D341Med (cell line): ENCODE measurements around the gene RCSD1.

ENCODE experiments used
- DNase-seq: peaks from one replicate; pipeline ENCODE4 v3.0.0; 2012; ENCODE audit warnings: low spot score

The RCSD1 gene

DNA sequence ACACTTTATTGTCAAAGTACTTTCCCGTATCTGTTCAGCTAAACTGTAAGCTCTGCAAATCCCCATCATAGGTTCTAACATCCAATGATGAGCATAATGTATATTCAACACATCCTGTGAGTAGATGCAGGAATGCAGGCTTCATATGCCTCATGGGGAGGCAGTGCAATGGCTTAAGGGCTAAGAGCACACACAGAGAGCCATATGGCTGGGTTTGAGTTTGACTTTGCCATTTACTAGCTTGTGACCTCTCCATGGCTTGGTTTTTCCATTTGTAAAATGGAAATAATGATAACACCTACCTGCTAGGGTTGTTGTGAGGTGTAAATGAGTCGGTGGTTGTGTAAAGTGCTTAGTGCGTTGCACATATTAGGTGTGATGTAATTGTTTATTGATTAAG lies 13.4 kb downstream of the RCSD1 start:
- no peak for DNase-seq

DNA sequence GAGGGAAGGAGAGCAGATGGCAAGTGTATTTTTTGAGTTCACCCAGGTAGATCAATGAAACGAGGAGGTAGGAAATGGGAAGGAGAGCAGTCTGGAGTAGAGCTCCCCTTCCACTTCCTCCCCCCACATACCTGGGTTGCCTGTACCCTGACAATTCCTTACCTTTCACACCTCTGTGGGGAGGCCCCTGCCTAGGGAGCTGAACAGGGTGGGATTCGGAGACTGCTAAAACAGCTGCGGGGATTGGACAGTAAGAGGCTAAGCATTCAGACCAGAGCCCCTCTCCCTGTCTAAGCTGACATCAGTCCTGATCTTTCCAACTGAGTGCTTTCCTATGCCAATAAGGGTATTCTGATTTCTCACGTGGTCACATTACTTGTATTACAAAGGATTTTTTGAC lies 14.5 kb downstream of the RCSD1 start:
- DNase-seq, result no peak

DNA sequence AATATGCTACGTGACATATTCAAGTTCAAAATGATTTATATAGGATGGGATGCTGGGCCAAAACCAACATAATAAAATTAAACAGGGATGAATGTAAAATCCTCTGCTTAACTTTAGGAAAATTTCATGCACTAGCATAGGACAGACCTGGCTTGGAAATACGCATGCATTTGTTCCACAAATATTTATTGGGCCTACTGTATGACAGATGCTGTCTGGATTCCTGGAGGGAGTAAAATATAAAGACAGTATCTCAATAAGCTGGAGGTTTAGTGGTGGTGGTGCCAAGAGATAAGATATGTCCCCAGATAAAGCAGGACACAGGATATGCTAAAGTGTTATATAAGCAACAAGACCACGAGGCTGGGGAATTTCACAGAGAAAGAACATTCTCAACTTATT lies 15.1 kb downstream of the RCSD1 start:
- no peak for DNase-seq

DNA sequence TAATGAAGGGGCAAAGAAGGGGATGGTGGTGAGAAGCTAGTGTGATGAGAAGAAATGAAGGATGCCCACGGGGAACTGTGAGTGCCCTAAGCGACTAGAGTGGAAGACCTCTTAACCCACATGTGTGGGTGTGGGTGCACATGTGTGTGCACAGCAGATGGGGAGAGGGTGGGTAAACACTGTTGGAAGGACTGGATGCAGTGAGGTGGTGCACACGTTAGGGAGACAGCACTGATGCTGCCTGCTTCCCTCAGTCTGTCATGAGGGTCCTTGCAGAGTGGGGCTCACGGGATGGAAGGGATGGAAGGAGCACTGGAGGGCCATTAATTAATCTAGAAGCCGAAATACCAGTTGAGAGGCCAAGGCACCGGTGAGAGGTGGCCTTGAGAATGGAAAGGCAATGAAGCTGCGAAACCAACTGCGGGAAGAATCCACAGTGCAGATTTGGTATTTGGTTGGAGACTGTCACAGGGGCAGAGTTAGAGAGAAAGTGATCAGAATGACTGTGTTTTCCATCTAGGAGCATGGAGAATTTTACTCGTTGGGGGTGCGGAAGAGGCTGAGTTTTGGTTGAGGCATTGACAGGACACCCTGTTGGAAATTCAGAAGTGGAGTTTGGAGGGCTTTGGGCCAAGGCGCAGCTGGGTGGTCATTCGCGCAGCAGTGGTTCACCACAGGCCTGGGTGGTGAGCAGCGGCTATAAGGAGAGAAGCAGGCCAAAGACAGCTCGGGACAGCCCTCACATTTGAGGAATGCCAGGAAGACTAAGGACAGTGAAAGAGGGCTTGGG lies 15.8 kb downstream of the RCSD1 start:
- DNase-seq, result no peak

DNA sequence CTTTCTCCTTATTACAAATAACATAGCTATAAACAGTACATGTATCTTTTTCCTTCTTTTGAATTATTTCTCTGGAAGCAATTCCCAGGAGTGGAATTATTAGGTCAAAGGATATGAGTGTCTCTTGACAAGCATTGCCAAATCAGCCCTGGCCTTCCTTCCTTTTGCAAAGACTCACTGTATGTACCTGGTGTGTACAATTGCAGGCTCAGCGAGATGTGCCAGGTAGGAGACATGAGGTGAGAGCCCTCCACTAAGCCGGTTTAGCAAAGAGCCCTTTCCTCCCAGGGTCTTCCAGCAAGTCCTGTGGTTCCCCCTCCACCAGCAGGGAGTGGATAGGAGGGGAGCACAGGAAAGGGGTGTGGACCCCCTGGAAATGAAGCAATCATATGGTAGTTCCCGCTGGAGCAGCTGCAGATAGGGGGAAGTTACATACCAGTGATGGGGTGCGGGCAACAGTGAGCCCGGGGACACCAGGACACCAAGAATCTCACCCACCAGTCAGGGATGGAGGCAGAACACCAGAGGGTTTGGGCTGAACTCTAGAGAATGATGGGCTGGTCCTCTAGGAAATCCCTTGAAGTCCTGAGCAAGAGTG lies 18.3 kb downstream of the RCSD1 start:
- DNase-seq, result no peak

DNA sequence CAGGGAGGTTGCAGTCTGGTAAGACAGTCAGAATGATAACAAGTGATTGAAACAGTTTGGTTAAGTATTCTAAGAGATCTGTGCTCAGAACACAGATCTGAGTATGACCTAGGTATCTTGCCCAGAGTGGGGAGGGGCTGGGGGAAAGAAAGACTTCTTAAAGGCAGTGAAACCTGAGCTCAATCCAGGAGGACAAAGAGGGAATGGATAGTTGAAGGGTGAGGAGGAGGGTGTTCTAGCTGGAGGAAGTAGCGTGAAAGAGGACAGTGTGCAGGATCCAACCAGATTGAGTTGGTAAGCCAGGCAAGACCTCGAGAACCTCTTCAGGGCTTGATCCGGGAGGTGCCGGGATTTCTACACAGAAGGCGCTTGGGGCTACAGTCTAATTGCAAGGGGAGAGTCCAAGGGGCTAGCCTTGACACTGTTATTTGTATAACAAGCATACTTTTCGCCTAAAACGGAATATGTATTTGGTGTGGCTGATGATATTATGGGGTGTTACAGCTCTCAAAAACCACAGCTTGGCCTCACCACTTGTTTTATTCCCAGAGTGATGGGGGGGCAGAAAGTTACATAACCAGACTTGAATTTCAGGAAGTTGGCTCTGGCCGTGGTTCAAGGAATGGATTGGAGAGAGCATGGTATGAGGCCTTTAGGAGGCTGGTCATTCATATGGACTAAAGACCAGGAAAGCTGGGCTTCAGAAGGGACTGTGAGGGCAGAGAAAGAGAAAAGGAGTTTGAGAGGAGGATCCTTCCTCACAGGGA lies 19.1 kb downstream of the RCSD1 start:
- DNase-seq, result no peak

DNA sequence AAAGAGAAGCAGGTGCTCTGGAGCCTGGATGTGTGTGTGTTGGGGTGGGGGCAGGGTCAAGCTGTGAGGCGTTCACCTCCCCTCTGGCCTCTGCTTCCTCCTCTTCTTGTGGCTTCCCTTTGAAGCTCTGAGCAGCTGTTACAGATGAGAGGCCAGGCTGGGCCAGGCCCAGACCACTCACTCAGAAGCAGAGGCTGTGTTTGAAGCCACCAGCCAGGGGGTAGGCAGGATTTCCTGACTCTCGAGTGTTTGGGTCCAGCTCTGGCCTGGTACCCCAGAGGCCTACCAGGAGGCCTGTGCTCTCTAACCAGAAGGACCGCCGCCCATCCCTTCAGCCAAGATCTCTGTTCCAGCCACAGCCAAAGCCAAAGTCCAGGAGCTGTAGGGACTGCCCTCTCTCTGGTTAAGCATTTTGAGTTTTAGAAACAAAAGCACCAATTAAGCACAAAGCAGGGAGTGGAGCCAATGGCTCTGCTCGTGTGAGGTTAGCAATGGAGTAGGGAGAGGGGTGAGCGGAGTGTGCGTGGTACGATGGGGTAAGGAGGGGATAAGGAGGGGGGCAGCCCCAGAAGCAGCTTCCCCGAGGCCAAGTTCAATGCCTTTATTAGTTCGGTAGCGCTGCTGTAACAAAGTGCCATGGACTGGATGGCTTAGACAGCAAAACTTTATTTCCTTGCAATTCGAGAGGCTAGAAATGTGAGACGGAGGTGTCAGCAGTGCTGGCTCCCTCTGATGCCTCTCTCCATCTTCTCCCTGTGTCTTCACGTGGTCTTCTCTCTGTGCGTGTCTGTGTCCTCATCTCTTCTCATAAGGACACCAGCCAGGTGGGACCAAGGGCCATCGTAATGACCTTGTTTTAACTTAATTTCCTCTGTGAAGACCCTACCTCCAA lies 20.5 kb downstream of the RCSD1 start:
- no peak for DNase-seq

DNA sequence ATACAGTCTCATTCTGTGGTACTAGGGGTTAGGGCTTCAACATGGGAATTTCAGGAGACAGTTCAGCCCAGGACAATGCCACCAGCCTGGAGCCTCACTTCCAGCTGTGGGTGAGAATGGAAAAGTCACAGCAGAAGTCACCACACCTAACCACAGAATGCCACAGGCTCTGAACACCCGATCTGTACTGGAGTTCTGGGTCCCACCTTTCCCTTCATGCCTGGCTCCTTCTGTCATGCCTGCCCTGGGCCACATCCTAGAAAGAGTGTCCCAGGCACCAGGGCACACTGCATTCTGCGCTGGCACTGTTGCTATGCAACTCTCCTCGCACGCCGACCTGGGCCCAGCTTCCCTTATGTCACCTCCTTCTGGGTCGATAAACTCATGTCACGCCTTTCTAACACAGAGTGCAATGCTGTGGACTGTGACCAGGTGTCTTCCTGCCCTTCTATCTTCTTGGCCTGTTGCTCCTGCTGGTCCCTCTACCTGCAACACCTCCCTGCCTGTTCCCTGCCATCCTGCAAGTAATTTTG lies 21.2 kb downstream of the RCSD1 start:
- DNase-seq, result no peak

DNA sequence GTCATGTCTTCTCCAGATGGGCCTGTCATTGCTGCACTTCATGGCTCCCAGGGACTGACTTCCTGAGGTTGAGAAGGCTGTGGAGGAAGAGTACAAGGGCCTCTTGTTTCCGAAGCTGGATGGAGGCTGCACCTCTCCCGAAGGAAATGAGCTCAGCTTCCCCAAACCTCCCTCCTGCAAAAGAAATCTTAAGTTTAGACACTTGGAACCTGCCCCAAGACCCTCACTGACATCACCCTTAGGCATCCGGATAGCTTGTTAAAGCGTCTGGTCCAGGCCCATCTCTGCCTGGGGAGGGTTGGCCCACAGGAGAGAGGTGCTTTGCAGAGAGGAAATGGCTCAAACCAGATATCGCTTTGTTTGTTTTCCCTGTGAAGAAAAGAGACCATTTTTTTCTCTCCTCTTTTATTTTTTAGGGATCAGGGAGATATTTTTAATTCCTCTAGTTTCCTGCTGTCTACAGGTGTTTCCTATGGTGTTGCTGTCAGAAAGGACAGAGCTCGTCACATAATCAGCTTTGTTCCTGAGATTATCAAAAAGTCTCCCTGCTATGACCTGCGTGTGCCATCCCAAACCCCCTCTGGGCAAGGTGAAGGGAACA lies 25.0 kb downstream of the RCSD1 start:
- DNase-seq, result no peak

DNA sequence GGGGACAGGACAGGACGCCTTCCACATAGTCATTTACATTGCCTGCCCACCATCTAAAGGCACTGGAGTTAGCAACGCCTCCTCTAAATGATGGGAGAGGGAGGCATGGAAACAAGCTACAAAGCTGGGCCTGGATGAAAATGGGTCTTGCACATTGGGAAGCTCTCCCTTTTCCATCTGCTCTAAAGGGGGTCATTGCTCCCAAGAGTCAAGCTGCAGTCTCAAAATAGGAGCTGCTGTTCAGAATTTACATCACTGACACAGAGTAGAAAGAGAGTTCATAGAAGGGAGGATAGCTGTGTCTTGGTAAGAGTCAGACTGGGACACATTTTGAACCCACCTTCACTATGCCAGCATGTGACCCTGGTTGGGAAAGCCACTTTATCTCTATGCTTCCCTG lies 26.6 kb downstream of the RCSD1 start:
- no peak for DNase-seq

DNA sequence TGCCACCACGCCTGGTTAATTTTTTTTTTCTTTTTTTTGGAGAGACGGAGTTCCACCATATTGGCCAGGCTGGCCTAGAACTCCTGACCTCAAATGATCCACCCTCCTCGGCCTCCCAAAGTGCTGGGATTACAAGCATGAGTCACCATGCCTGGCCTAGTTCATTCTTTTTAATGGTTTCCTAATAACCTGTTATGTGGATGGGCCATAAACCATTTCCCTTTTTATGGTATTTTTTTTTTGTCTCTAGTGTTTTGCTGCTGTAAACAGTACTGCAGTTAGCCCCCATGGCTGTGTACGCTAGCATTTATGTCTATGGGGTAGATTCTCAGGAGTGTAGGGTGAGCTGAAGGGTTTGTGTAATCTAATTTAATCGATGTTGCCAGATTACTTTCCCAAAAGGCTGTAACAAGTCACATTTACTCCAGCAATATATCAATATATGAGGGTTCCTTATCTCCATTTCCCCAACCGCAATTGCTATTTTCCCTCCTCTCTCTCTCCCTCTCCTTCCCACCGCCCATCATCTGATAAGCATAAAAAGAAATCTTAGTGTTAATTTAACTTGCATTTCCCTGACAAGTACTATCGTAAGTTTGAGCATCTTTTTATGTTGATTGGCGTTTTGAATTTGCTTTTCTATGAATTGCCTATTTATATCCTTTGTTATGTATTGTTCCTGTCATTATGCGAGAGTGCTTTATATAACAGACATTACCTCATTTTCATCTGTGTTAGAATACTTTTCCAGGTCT lies 28.7 kb downstream of the RCSD1 start:
- DNase-seq, result no peak

DNA sequence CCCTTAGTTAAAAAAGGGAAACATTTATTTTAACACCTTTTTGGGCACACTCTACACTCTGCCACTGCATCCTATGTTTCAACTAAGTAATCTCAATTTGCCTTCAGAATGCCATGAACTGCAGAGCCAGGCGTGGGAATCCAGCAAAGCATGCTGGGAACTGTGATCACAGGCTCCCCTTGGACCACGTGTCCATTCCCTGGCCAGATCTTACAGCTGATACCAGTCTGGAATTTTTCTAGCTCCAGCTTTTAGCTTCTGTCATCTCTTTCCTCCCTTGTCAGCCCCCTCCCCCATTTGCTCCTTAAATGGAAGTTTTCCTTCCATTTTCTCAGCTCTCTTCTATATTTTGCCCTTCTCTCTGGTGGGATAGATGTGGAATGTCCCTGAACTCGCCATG lies 29.4 kb downstream of the RCSD1 start:
- no peak for DNase-seq

DNA sequence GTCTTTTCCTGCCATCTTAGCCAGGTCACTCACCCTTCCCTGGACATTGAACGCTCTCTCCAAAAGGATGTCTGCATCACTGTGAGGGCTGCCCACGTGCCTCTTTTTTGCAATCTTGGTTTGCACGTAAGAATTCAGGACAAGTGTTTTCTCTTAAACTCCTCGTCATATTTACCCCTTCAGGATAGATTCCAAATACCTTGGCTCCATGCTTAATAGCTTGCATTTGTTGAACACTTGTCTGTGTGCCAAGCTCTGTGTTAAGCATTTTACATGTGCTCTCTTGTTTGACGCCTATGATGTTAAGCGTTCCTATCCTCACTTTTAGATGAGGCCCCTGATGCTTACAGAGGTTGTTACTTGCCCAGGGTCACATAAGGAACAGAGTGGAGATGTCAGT lies 29.8 kb downstream of the RCSD1 start:
- DNase-seq, result no peak

DNA sequence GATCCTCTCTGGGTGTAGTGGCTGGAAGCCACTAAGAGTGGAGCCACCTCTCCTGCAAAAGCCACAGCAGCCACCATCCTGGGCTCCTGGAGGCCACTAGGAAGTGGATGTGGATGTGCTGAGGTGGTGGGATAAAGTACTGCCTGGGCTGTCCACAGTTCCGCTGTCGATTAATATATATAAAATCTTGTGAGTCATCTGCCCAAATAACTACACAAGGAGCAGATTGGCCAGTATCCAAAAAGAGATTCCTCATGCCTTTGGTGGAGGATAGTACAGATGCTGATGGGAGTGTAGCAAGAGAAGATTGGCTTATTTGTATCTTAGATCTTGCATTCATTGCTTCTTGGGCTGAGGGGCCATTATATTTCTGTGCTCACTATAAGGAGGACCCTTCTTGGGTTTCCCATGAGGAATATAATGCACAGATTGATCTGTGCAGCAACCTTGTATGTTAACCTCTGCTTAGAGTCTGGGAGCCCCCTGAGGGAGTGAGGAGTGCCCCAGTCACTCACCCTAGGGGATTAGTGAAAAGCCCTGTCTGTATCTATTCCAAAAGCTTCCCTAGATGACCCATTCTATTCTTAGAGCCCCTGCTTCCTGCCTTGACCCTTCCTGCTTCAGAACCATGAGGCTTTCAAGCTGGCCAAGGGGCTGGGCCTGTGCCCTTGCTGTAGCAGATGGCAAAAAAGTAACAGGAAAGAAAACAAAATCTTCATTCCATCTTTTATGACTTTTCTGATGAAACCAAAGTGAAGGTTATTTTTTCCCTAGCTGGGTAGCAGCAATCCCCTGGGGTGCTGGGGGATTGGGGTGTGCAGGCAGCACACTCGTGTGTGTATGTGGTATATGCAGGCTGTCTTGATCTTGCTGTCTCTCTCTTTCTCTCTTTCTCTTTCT lies 31.7 kb downstream of the RCSD1 start:
- no peak for DNase-seq

DNA sequence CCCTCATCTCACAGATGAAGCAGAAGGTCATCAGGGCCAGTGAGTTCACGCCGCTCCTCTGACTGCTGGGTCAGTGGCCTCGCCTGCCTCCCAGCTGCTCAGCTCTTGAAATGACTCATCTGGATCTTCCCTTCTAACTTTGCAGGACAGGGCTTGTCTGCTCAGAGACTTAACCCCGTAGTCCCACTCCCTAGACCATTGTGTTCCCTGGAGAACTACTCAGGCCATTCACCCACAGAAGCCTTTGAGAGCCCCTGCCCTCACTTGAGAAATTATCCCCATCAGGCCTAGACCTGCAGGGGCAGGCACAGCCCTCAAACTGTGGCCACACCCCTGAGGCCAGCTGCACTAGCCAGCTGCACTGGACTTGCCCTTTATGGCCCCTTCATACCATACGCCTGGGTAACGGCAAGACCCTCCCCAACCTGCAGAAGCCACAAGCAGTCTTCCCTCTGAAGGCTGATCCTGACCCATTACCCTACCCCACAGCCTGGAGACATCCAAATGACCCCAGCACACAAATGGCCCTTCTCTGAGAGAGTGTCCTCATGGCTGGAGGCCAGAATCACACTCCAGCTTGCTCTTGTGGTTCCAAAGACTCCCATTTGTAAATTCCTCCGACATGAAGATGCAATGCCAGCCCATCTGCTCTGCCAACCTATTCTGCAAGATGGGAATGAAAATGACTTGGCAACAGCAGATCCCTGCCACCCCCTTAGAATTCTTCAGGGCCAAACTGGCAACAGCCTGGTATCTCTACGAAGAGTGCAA lies 33.2 kb downstream of the RCSD1 start:
- no peak for DNase-seq

DNA sequence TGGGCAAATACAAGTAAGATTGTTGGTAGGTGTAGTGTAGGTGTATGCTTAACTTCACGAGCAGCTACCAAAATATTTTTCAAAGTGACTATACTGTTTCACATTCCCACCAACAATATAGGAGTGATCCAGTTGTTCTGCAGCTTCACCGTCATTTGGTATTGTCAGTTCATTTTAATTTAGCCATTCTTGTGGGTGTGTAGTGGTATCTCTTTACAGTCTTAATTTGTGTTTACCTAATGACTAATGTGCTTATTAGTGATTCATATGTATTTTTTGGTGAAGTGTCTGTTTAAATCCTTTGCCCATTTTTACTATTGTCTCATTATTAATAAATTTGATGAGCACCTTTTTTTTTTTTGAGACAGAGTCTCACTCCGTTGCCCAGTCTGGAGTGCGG lies 35.4 kb downstream of the RCSD1 start:
- DNase-seq, result no peak

DNA sequence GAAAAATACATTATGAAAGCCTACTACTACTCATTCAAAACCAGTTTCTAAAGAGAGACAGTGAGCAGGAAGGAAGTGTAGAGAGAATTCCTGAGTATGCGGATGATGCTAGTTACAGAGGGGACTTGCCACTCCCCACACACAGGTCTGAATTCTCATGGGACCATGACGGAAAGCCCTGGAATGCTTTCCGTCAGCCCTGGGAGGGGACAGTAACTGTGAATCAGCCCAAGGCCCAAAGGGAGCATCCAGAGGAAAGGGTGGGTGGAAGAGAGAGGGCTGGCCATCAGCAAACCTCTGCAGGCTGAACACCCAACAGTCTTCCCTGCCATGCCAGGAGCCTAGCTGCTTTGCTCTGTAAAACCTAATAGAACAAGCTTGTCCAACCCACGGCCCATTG lies 36.4 kb downstream of the RCSD1 start:
- DNase-seq, result no peak

DNA sequence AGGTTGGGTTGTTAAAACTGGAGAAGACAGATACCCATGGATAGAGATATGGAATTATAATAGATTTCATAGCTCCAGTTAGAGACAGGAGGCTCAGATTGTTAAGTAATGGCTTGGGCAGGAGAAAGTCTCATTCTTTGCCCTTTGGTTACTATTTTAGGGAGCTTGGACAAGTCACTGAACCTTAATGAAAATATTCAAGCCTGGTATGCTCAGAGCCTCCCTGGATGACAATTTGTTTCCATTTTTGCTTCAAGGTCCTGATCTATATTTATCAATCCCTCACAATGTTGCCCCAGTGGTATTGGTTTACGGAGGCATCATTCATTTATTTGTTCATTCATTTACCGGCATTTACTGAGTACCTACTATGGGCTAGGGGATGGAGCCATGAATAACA lies 37.5 kb downstream of the RCSD1 start:
- DNase-seq, result no peak

DNA sequence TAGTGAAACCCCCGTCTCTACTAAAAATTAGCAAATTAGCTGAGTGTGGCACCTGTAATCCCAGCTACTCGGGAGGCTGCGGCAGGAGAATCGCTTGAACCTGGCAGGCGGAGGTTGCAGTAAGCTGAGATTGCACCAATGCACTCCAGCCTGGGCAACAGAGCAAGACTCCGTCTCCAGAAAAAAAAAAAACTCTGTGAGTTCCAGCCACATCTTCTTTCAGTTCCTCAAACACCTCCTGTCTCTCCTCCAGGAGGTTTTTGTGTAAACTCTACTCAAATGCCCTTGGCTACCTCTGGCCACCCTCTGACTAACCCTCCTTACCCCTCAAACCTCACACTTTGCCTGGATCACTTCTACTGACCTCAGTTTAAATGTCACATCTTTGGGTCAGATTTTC lies 38.1 kb downstream of the RCSD1 start:
- no peak for DNase-seq
